ENCODE data around the gene POU2AF2. TPM values are rescaled to one million over a fixed set of nuclear protein-coding genes. Genes with fewer than 3 reads are reported as not detected.
"Not testable (repeated sequence)": the region's sequence is repeated elsewhere in the genome, so short reads cannot be mapped to it uniquely, and the experiment has no call there.

POU2AF2 gene
- total RNA-seq, 4 donors from 2014 or later, result 0.66 TPM; not detected in 3

DNA sequence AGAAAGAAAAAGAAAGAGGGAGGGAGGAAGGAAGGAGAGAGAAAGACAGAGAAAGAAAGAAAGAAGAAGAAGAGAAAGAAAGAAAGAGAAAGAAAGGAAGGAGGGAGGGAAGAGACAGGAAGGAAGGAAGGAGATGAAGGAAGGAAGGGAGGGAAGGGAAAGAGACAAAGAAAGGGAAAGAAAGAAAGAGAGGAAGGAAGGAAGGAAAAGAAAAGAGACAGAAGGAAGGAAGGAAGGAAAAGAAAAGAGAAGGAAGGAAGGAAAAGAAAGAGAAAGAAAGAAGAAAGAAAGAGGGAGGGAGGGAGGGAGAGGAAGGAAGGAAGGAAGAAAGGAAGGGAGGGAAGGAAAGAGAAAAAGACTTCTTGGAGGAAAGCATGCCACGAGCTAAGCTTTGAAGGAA, 19.1 kb downstream of the POU2AF2 start:
- TF ChIP-seq CTCF (IDR thresholded peaks at IDR 0.05) (no peak), EP300 (IDR thresholded peaks at IDR 0.05) (no peak), POLR2A (IDR thresholded peaks at IDR 0.05; ENCODE audit: low read depth) (no peak), POLR2AphosphoS5 (IDR thresholded peaks at IDR 0.05) (no peak)
- 84% methylated on average over 1 of the region's 1 CpG for WGBS
- H3K4me1 ChIP-seq, result peaks cover 0 to 2% (median 0%) of the 10 kb centered on the region in 4 donors
- intact Hi-C loops (cut with DNase I), result no loop called here
- H3K4me3 ChIP-seq, result no peak overlapping the region
- H3K27me3 ChIP-seq, result no peaks in the 10 kb centered on the region
- DNase-seq (ENCODE audit: extremely low spot score), result no peak
- H3K36me3 ChIP-seq, result no peaks in the 10 kb centered on the region
- H3K27ac ChIP-seq (replicated peaks in 1 of 4), result no peak overlapping the region
- no peaks in the 10 kb centered on the region for H3K9me3 ChIP-seq

DNA sequence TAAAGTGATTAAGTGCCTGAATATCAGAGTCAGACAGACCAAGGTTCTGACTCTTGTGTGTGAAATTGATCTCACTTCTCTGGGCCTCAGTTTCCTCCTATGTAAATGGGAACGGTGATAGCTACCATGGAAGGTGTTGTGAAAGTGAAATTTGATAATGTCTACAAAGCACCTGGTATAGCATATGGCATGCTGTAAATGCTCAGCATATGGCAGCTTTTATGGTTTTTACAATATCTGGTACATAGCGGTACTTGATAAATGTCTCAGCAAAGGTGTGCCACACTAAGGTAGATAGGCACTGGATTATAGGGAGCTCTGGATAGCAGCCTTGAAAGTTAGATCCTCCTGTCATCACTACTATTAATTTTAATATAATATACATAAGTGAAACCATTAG, 19.9 kb downstream of the POU2AF2 start:
- WGBS, result 89% methylated on average over 2 of the region's 2 CpGs
- peak; percentile 60 for DNase-seq (ENCODE audit: extremely low spot score)
- no peak overlapping the region for H3K4me3 ChIP-seq

GRCh38 chr11:111268303-111268702, 22.8 kb downstream of the POU2AF2 start:
- H3K27ac ChIP-seq (replicated peaks in 1 of 4); DNase-seq (ENCODE audit: extremely low spot score); H3K4me1 ChIP-seq; H3K36me3 ChIP-seq; intact Hi-C loops (cut with DNase I); H3K4me3 ChIP-seq; H3K27me3 ChIP-seq; H3K9me3 ChIP-seq: not testable (repeated sequence)
- WGBS, result 67% methylated on average over 4 of the region's 4 CpGs

More for the DNA sequence above, 19.9 kb downstream of the POU2AF2 start:
- intact Hi-C loops (cut with DNase I), result no loop called here
- Histone ChIP-seq H3K9me3 (no peaks in the 10 kb centered on the region), H3K27ac (replicated peaks in 1 of 4) (no peak overlapping the region), H3K36me3 (no peaks in the 10 kb centered on the region), H3K4me1 (peaks cover 0 to 6% (median 0%) of the 10 kb centered on the region in 4 donors), H3K27me3 (no peaks in the 10 kb centered on the region)
- TF ChIP-seq CTCF (IDR thresholded peaks at IDR 0.05) (no peak), EP300 (IDR thresholded peaks at IDR 0.05) (no peak), POLR2AphosphoS5 (IDR thresholded peaks at IDR 0.05) (no peak), POLR2A (IDR thresholded peaks at IDR 0.05; ENCODE audit: low read depth) (no peak)

GRCh38 chr11:111269146-111269868, 23.8 kb downstream of the POU2AF2 start:
- Histone ChIP-seq H3K27ac (replicated peaks in 1 of 4) (no peak overlapping the region), H3K27me3 (no peaks in the 10 kb centered on the region), H3K4me1 (peaks cover 0 to 6% (median 0%) of the 10 kb centered on the region in 4 donors), H3K36me3 (no peaks in the 10 kb centered on the region), H3K4me3 (no peak overlapping the region), H3K9me3 (no peaks in the 10 kb centered on the region)
- 67% methylated on average over 5 of the region's 5 CpGs for WGBS
- intact Hi-C loops (cut with DNase I), result no loop called here
- DNase-seq (ENCODE audit: extremely low spot score), result peak; percentile 14
- no peak for TF ChIP-seq EP300 (IDR thresholded peaks at IDR 0.05)
- no peak for TF ChIP-seq CTCF (IDR thresholded peaks at IDR 0.05)
- TF ChIP-seq POLR2A (IDR thresholded peaks at IDR 0.05; ENCODE audit: low read depth), result no peak
- TF ChIP-seq POLR2AphosphoS5 (IDR thresholded peaks at IDR 0.05), result no peak

DNA sequence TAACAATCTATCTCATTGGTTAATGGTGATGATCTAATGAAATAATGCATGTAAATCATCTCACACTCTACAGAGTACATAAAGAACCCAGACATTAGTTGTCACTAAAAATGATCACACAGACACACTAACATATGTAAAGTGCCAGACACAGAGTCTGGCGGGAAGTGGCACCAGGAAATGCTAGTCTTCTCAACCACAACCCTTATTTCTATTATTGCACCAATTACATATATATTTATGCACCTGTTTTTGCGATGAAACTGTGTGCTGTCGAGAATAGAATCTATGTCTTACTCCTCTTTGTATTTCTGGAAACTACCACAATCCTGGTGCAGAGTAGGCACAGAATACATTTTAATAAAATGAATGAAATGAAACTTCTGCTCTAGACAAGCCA, 26.9 kb downstream of the POU2AF2 start:
- H3K4me1 ChIP-seq, result peaks cover 0 to 6% (median 0%) of the 10 kb centered on the region in 4 donors
- no peaks in the 10 kb centered on the region for H3K27me3 ChIP-seq
- no peak for TF ChIP-seq EP300 (IDR thresholded peaks at IDR 0.05)
- no peak for TF ChIP-seq POLR2AphosphoS5 (IDR thresholded peaks at IDR 0.05)
- no peak for TF ChIP-seq CTCF (IDR thresholded peaks at IDR 0.05)
- TF ChIP-seq POLR2A (IDR thresholded peaks at IDR 0.05; ENCODE audit: low read depth), result no peak
- H3K9me3 ChIP-seq, result no peaks in the 10 kb centered on the region
- no peak overlapping the region for H3K27ac ChIP-seq (replicated peaks in 1 of 4)
- intact Hi-C loops (cut with DNase I), result no loop called here
- H3K4me3 ChIP-seq, result no peak overlapping the region
- no peak for DNase-seq (ENCODE audit: extremely low spot score)
- H3K36me3 ChIP-seq, result no peaks in the 10 kb centered on the region
- 78% methylated on average over 3 of the region's 3 CpGs for WGBS

All from esophagus muscularis mucosa (tissue), 4 donors.